Effector CD8-positive, alpha-beta T cell (primary cell): Measurements from ENCODE around the gene PDZRN3.

Source experiments
- DNase-seq: peaks from one replicate; lab custom pipeline; 2025; lab: John Stamatoyannopoulos, UW

Gene PDZRN3

GRCh38 chr3:73452729-73453128 lies 172.0 kb downstream of the PDZRN3 start:
- DNase-seq = no peak

- DNase-seq = no peak
Measured at GRCh38 chr3:73451301-73451944, 173.3 kb downstream of the PDZRN3 start.

GRCh38 chr3:73449774-73450173 lies 175.0 kb downstream of the PDZRN3 start:
- no peak for DNase-seq

GRCh38 chr3:73448761-73449301 lies 175.9 kb downstream of the PDZRN3 start:
- DNase-seq = no peak

- no peak for DNase-seq
Measured at GRCh38 chr3:73448041-73448440, 176.7 kb downstream of the PDZRN3 start.

GRCh38 chr3:73447111-73447510 lies 177.6 kb downstream of the PDZRN3 start:
- DNase-seq = no peak

- DNase-seq = no peak
Measured at GRCh38 chr3:73446467-73447110, 178.2 kb downstream of the PDZRN3 start.

GRCh38 chr3:73442886-73443285 lies 181.9 kb downstream of the PDZRN3 start:
- no peak for DNase-seq

GRCh38 chr3:73442152-73442551 lies 182.6 kb downstream of the PDZRN3 start:
- no peak for DNase-seq

GRCh38 chr3:73437828-73438227 lies 186.9 kb downstream of the PDZRN3 start:
- no peak for DNase-seq

GRCh38 chr3:73435055-73435454 lies 189.7 kb downstream of the PDZRN3 start:
- DNase-seq = no peak

- no peak for DNase-seq
Measured at GRCh38 chr3:73433687-73434086, 191.1 kb downstream of the PDZRN3 start.

- no peak for DNase-seq
Measured at GRCh38 chr3:73433079-73433478, 191.7 kb downstream of the PDZRN3 start.

GRCh38 chr3:73432706-73433032 lies 192.1 kb downstream of the PDZRN3 start:
- no peak for DNase-seq

GRCh38 chr3:73432023-73432705 lies 192.6 kb downstream of the PDZRN3 start:
- no peak for DNase-seq

- DNase-seq = no peak
Measured at GRCh38 chr3:73431183-73431900, 193.4 kb downstream of the PDZRN3 start.

- no peak for DNase-seq
Measured at GRCh38 chr3:73427048-73427706, 197.6 kb downstream of the PDZRN3 start.

- no peak for DNase-seq
Measured at GRCh38 chr3:73426606-73427005, 198.1 kb downstream of the PDZRN3 start.

- DNase-seq = no peak
Measured at GRCh38 chr3:73423116-73423515, 201.6 kb downstream of the PDZRN3 start.

- DNase-seq = no peak
Measured at GRCh38 chr3:73422571-73422970, 202.2 kb downstream of the PDZRN3 start.

GRCh38 chr3:73419942-73420341 lies 204.8 kb downstream of the PDZRN3 start:
- DNase-seq = no peak
